GM12878 (cell line): Measurements from ENCODE around the gene EFHC1.

Source experiments
- BHLHE40 ChIP-seq, 2 experiments: fragments of 450-650 bp in 1 of 2; IDR thresholded peaks; 2 replicates each; pipeline ENCODE4 v1.6.1; 2011 to 2017; ENCODE audit warnings: low read depth in 2 of 2, borderline replicate concordance in 1 of 2, improper control_type of control experiment in 1 of 2, low read length in 1 of 2, mild to moderate bottlenecking in 1 of 2
- HDAC2 ChIP-seq: fragments of 200-600 bp; sonication (generic); IDR thresholded peaks from 2 replicates; pipeline ENCODE4 v1.6.1; 2017
- YY1 ChIP-seq: IDR thresholded peaks from 2 replicates; pipeline ENCODE4 v1.6.1; 2011; ENCODE audit warnings: low read depth, mild to moderate bottlenecking, low read length
- TF ChIP-seq, protein P1 (sequence below), 3 experiments: IDR thresholded peaks in 2 of 3; conservative IDR thresholded peaks in 1 of 3; 2 replicates each; pipeline ENCODE4 v1.5.1; 2011; ENCODE audit warnings: low read depth in 3 of 3, low read length in 3 of 3, mild to moderate bottlenecking in 3 of 3, control low read depth in 2 of 3, moderate library complexity in 2 of 3, inconsistent platforms in 1 of 3, mixed read lengths in 1 of 3; ENCODE audit not compliant: control insufficient read depth in 2 of 3, insufficient read depth in 1 of 3; ENCODE audit errors: extremely low read depth in 1 of 3

DNA sequence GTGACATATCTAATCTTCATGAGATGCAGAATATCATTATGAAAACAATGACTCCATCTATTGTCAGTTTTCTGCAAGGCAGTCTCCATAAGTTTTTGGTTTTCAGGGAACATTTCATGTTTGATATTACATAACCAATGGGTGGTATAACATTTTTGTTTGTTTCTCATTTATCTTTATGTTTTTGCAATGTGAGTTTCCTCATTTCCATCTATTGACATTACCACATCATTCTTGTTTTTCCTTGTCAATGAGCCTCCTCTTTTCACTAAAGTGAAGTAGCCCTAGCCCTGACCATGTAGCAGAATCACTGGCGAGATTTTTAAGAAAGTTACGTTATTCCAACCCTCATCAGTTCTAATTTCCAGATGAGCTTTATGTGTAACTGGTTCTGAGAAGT lies 4.4 kb downstream of the EFHC1 start:
- TF ChIP-seq BHLHE40 (IDR thresholded peaks at IDR 0.05; ENCODE audit: borderline replicate concordance in 1 of 2, low read depth in 2 of 2, low read length in 1 of 2), result no peak
- TF ChIP-seq HDAC2, result no peak
- TF ChIP-seq, protein P1, sequence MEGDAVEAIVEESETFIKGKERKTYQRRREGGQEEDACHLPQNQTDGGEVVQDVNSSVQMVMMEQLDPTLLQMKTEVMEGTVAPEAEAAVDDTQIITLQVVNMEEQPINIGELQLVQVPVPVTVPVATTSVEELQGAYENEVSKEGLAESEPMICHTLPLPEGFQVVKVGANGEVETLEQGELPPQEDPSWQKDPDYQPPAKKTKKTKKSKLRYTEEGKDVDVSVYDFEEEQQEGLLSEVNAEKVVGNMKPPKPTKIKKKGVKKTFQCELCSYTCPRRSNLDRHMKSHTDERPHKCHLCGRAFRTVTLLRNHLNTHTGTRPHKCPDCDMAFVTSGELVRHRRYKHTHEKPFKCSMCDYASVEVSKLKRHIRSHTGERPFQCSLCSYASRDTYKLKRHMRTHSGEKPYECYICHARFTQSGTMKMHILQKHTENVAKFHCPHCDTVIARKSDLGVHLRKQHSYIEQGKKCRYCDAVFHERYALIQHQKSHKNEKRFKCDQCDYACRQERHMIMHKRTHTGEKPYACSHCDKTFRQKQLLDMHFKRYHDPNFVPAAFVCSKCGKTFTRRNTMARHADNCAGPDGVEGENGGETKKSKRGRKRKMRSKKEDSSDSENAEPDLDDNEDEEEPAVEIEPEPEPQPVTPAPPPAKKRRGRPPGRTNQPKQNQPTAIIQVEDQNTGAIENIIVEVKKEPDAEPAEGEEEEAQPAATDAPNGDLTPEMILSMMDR (IDR thresholded peaks at IDR 0.05 in 2 of 3, conservative IDR thresholded peaks at IDR 0.05 in 1 of 3; ENCODE audit: control insufficient read depth in 2 of 3, extremely low read depth in 1 of 3, insufficient read depth in 1 of 3, low read depth in 3 of 3, low read length in 3 of 3), result no peak
- no peak for TF ChIP-seq YY1
